HepG2 (cell line): ENCODE measurements around the gene BSN. TPM values are rescaled to one million over a fixed set of nuclear protein-coding genes. Genes with fewer than 3 reads are reported as not detected.

Experiments
- ATAD3A ChIP-seq: sonication (generic); formaldehyde crosslinking; IDR thresholded peaks from 2 replicates; pipeline ENCODE4 v1.4.0; 2020; ENCODE audit warnings: missing genetic modification reagents
- BRD4 ChIP-seq: sonication (generic); formaldehyde crosslinking; IDR thresholded peaks from 2 replicates; pipeline ENCODE4 v1.4.0; 2020; ENCODE audit warnings: missing genetic modification reagents
- CBFB ChIP-seq: sonication (generic); formaldehyde crosslinking; IDR thresholded peaks from 2 replicates; pipeline ENCODE4 v1.4.0; 2020; ENCODE audit warnings: missing genetic modification reagents
- HDAC1 ChIP-seq: sonication (generic); formaldehyde crosslinking; IDR thresholded peaks from 2 replicates; pipeline ENCODE4 v1.5.1; 2020; ENCODE audit warnings: mild to moderate bottlenecking, missing genetic modification reagents
- HNF4A ChIP-seq: sonication (generic); formaldehyde crosslinking; IDR thresholded peaks from 2 replicates; pipeline ENCODE4 v1.4.0; 2020; ENCODE audit warnings: missing genetic modification reagents
- KLF16 ChIP-seq, 2 experiments: sonication (generic) in 1 of 2; formaldehyde crosslinking in 1 of 2; IDR thresholded peaks; 2 replicates each; pipeline versions ENCODE4 v1.6.1 to v1.8.0; 2016 to 2023; ENCODE audit warnings: missing genetic modification reagents in 2 of 2, missing compliant biosample characterization in 1 of 2
- LCORL ChIP-seq, 2 experiments: fragments of 450-650 bp in 1 of 2; sonication (generic) in 1 of 2; formaldehyde crosslinking in 1 of 2; IDR thresholded peaks; 2 replicates each; pipeline versions ENCODE4 v1.5.0 to v1.6.1; 2017 to 2020; ENCODE audit warnings: antibody characterized with exemption in 1 of 2, missing genetic modification reagents in 1 of 2
- MIXL1 ChIP-seq: IDR thresholded peaks from 2 replicates; pipeline ENCODE4 v1.6.1; 2016
- MTA1 ChIP-seq: sonication (generic); formaldehyde crosslinking; IDR thresholded peaks from 2 replicates; pipeline ENCODE4 v1.4.0; 2020; ENCODE audit warnings: missing genetic modification reagents, mild to moderate bottlenecking, borderline replicate concordance
- NFKBIZ ChIP-seq: IDR thresholded peaks from 2 replicates; pipeline ENCODE4 v1.6.1; 2018; ENCODE audit warnings: missing genetic modification reagents, missing compliant biosample characterization
- ZBTB20 ChIP-seq: sonication (generic); formaldehyde crosslinking; IDR thresholded peaks from 2 replicates; pipeline ENCODE4 v1.8.1; 2023; ENCODE audit warnings: missing genetic modification reagents, low read depth, mild to moderate bottlenecking, borderline replicate concordance
- ZNF17 ChIP-seq: sonication (generic); formaldehyde crosslinking; IDR thresholded peaks from 2 replicates; pipeline ENCODE4 v1.5.0; 2020; ENCODE audit warnings: mild to moderate bottlenecking, missing genetic modification reagents
- ZNF205 ChIP-seq: IDR thresholded peaks from 2 replicates; pipeline ENCODE4 v1.6.1; 2018; ENCODE audit warnings: missing biosample characterization, missing genetic modification reagents
- ZNF431 ChIP-seq: sonication (generic); formaldehyde crosslinking; IDR thresholded peaks from 2 replicates; pipeline ENCODE4 v1.9.0; 2022; ENCODE audit warnings: missing genetic modification reagents, low read depth, mild to moderate bottlenecking, borderline replicate concordance
- ZNF766 ChIP-seq: sonication (generic); formaldehyde crosslinking; IDR thresholded peaks from 2 replicates; pipeline ENCODE4 v1.5.0; 2020; ENCODE audit warnings: missing genetic modification reagents, borderline replicate concordance
- polyA plus RNA-seq, 8 experiments: library from polyadenylated mRNA; depleted of rRNA in 3 of 8; stranded (reverse) in 7 of 8; unstranded in 1 of 8; fragments of >200 nt; fragmentation: Illumina TruSeq in 4 of 8; extraction: Trizol in 4 of 8; gene quantifications; 2 replicates each; pipeline versions ENCODE4 v1.2.1 to v1.2.3, GENCODE V29; 2011 to 2016; ENCODE audit warnings: low read depth in 4 of 8, missing spikeins in 1 of 8, mixed read lengths in 1 of 8; ENCODE audit not compliant: insufficient read depth in 1 of 8
- total RNA-seq, 5 experiments: library from RNA; depleted of rRNA; stranded (reverse); fragments of >200 nt; fragmentation: Illumina TruSeq; extraction: Trizol; gene quantifications; 2 replicates each; pipeline ENCODE4 v1.2.3, GENCODE V29; 2016; ENCODE audit warnings: low read depth in 1 of 5
- TF ChIP-seq, protein P1 (sequence below): sonication (generic); formaldehyde crosslinking; IDR thresholded peaks from 2 replicates; pipeline ENCODE4 v1.5.1; 2020; ENCODE audit warnings: mild to moderate bottlenecking, missing genetic modification reagents, moderate library complexity
- TF ChIP-seq, protein P2 (sequence below): IDR thresholded peaks from 2 replicates; pipeline ENCODE4 v1.6.1; 2016; ENCODE audit warnings: missing compliant biosample characterization, missing genetic modification reagents, borderline replicate concordance
- TF ChIP-seq, protein P3 (sequence below): sonication (generic); formaldehyde crosslinking; IDR thresholded peaks from 2 replicates; pipeline ENCODE4 v1.5.0; 2020; ENCODE audit warnings: missing genetic modification reagents
- TF ChIP-seq, protein P4 (sequence below): IDR thresholded peaks from 2 replicates; pipeline ENCODE4 v1.6.1; 2016; ENCODE audit warnings: low read depth, control low read depth
- TF ChIP-seq, protein P5 (sequence below): sonication (generic); formaldehyde crosslinking; IDR thresholded peaks from 2 replicates; pipeline ENCODE4 v1.4.0; 2020; ENCODE audit warnings: mild to moderate bottlenecking, missing genetic modification reagents

BSN gene
- total and polyA plus RNA-seq, 2 of the 13 experiments (the other 11 are each of a cell fraction or from before 2014, with no cell fraction given): 0.42 to 0.86 TPM

- TF ChIP-seq, protein P1, sequence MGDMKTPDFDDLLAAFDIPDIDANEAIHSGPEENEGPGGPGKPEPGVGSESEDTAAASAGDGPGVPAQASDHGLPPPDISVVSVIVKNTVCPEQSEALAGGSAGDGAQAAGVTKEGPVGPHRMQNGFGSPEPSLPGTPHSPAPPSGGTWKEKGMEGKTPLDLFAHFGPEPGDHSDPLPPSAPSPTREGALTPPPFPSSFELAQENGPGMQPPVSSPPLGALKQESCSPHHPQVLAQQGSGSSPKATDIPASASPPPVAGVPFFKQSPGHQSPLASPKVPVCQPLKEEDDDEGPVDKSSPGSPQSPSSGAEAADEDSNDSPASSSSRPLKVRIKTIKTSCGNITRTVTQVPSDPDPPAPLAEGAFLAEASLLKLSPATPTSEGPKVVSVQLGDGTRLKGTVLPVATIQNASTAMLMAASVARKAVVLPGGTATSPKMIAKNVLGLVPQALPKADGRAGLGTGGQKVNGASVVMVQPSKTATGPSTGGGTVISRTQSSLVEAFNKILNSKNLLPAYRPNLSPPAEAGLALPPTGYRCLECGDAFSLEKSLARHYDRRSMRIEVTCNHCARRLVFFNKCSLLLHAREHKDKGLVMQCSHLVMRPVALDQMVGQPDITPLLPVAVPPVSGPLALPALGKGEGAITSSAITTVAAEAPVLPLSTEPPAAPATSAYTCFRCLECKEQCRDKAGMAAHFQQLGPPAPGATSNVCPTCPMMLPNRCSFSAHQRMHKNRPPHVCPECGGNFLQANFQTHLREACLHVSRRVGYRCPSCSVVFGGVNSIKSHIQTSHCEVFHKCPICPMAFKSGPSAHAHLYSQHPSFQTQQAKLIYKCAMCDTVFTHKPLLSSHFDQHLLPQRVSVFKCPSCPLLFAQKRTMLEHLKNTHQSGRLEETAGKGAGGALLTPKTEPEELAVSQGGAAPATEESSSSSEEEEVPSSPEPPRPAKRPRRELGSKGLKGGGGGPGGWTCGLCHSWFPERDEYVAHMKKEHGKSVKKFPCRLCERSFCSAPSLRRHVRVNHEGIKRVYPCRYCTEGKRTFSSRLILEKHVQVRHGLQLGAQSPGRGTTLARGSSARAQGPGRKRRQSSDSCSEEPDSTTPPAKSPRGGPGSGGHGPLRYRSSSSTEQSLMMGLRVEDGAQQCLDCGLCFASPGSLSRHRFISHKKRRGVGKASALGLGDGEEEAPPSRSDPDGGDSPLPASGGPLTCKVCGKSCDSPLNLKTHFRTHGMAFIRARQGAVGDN (CRISPR knock-in tag): peak; percentile 78
- TF ChIP-seq NFKBIZ (CRISPR knock-in tag): 0 out of 2 replicates have a peak, but pooled peaks have one; percentile 37
- TF ChIP-seq, protein P2, sequence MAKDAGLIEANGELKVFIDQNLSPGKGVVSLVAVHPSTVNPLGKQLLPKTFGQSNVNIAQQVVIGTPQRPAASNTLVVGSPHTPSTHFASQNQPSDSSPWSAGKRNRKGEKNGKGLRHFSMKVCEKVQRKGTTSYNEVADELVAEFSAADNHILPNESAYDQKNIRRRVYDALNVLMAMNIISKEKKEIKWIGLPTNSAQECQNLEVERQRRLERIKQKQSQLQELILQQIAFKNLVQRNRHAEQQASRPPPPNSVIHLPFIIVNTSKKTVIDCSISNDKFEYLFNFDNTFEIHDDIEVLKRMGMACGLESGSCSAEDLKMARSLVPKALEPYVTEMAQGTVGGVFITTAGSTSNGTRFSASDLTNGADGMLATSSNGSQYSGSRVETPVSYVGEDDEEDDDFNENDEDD (CRISPR knock-in tag): 0 out of 2 replicates have a peak, but pooled peaks have one; percentile 10
- no peak; a peak in 1 of 4 replicates for TF ChIP-seq KLF16 (CRISPR knock-in tag; IDR thresholded peaks at IDR 0.05)
- TF ChIP-seq ZNF766 (CRISPR knock-in tag): peak; percentile 59; the same call in 1 of the 2 replicates
- 0 out of 2 replicates have a peak, but pooled peaks have one; percentile 30 for TF ChIP-seq BRD4
- TF ChIP-seq, protein P3, sequence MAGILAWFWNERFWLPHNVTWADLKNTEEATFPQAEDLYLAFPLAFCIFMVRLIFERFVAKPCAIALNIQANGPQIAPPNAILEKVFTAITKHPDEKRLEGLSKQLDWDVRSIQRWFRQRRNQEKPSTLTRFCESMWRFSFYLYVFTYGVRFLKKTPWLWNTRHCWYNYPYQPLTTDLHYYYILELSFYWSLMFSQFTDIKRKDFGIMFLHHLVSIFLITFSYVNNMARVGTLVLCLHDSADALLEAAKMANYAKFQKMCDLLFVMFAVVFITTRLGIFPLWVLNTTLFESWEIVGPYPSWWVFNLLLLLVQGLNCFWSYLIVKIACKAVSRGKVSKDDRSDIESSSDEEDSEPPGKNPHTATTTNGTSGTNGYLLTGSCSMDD (CRISPR knock-in tag): no peak
- TF ChIP-seq, protein P4, sequence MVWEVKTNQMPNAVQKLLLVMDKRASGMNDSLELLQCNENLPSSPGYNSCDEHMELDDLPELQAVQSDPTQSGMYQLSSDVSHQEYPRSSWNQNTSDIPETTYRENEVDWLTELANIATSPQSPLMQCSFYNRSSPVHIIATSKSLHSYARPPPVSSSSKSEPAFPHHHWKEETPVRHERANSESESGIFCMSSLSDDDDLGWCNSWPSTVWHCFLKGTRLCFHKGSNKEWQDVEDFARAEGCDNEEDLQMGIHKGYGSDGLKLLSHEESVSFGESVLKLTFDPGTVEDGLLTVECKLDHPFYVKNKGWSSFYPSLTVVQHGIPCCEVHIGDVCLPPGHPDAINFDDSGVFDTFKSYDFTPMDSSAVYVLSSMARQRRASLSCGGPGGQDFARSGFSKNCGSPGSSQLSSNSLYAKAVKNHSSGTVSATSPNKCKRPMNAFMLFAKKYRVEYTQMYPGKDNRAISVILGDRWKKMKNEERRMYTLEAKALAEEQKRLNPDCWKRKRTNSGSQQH: no peak
- TF ChIP-seq ZNF205 (CRISPR knock-in tag): peak; percentile 65; the same call in 1 of the 2 replicates
- TF ChIP-seq, protein P5, sequence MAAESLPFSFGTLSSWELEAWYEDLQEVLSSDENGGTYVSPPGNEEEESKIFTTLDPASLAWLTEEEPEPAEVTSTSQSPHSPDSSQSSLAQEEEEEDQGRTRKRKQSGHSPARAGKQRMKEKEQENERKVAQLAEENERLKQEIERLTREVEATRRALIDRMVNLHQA (CRISPR knock-in tag): 0 out of 2 replicates have a peak, but pooled peaks have one; percentile 51
- TF ChIP-seq MTA1 (CRISPR knock-in tag): peak; percentile 43; the same call in 1 of the 2 replicates
- TF ChIP-seq HDAC1: peak; percentile 54
- TF ChIP-seq CBFB (CRISPR knock-in tag): no peak
- peak; percentile 74 for TF ChIP-seq HNF4A (CRISPR knock-in tag)
- TF ChIP-seq ZNF17 (CRISPR knock-in tag): no peak
- TF ChIP-seq ZBTB20: peak; percentile 56; the same call in 1 of the 2 replicates
- no peak for TF ChIP-seq ATAD3A
- TF ChIP-seq LCORL (IDR thresholded peaks at IDR 0.05): no peak
- TF ChIP-seq LCORL (CRISPR knock-in tag; IDR thresholded peaks at IDR 0.05): 0 out of 2 replicates have a peak, but pooled peaks have one; percentile 41
- TF ChIP-seq MIXL1 (CRISPR knock-in tag): peak; percentile 63; the same call in 1 of the 2 replicates
- 0 out of 2 replicates have a peak, but pooled peaks have one; percentile 1 for TF ChIP-seq ZNF431 (CRISPR knock-in tag)
These were observed 117.3 kb downstream of the BSN start (continued) for GRCh38 chr3:49671291-49672288.
